ENCODE data around the gene FGF1.

- TF ChIP-seq POLR2A (IDR thresholded peaks at IDR 0.05) (no peak), CTCF (IDR thresholded peaks at IDR 0.05) (no peak)
Observed at GRCh38 chr5:142636698-142637324, 49.1 kb downstream of the FGF1 start.

Data from uterus (tissue), 2 donors.